ENCODE measurements around the gene VOPP1. TPM values are rescaled to one million over a fixed set of nuclear protein-coding genes. Genes with fewer than 3 reads are reported as not detected.

VOPP1 gene
- total and polyA plus RNA-seq, 5 experiments from 2014 or later = 19.5 to 48.9 (median 31.5) TPM

GRCh38 chr7:55427800-55428199 lies 144.5 kb downstream of the VOPP1 start:
- Mint-ChIP-seq H3K4me1 (peaks cover 1 to 6% (median 3%) of the 10 kb centered on the region in 4 donors), H3K27ac (peak overlapping the region in 1 of 10 donors; percentile 45), H3K9me3 (no peaks in the 10 kb centered on the region), H3K4me3 (no peak overlapping the region), H3K36me3 (peaks cover 0 to 26% (median 8%) of the 10 kb centered on the region in 3 donors), H3K27me3 (no peaks in the 10 kb centered on the region)
- DNase-seq (no peak), ATAC-seq (no peak)
- POLR2A ChIA-PET = no interaction called here

GRCh38 chr7:55427342-55427741 lies 145.0 kb downstream of the VOPP1 start:
- H3K9me3 Mint-ChIP-seq = no peaks in the 10 kb centered on the region
- DNase-seq = no peak
- H3K27ac Mint-ChIP-seq = peak overlapping the region in 1 of 10 donors; percentile 45
- H3K4me3 Mint-ChIP-seq = no peak overlapping the region
- POLR2A ChIA-PET = no interaction called here
- peaks cover 0 to 4% (median under 1%) of the 10 kb centered on the region in 4 donors for H3K4me1 Mint-ChIP-seq
- peaks cover 0 to 28% (median 8%) of the 10 kb centered on the region in 3 donors for H3K36me3 Mint-ChIP-seq
- H3K27me3 Mint-ChIP-seq = no peaks in the 10 kb centered on the region
- ATAC-seq = no peak

- peaks cover 0 to 4% (median 0%) of the 10 kb centered on the region in 4 donors for H3K4me1 Mint-ChIP-seq
- H3K4me3 Mint-ChIP-seq = no peak overlapping the region
- peaks cover 0 to 30% (median 8%) of the 10 kb centered on the region in 3 donors for H3K36me3 Mint-ChIP-seq
- DNase-seq = no peak
- peak overlapping the region in 3 of 10 donors; percentile 15 to 45 (median 34) for H3K27ac Mint-ChIP-seq
- POLR2A ChIA-PET = no interaction called here
- ATAC-seq = no peak
- H3K9me3 Mint-ChIP-seq = no peaks in the 10 kb centered on the region
- H3K27me3 Mint-ChIP-seq = no peaks in the 10 kb centered on the region
Observed at GRCh38 chr7:55426676-55427075, 145.6 kb downstream of the VOPP1 start.

- Mint-ChIP-seq H3K4me1 (peaks cover 0 to 4% (median 0%) of the 10 kb centered on the region in 4 donors), H3K4me3 (no peak overlapping the region), H3K27ac (peak overlapping the region in 2 of 10 donors; percentile 9 to 73), H3K27me3 (no peaks in the 10 kb centered on the region), H3K9me3 (no peaks in the 10 kb centered on the region), H3K36me3 (peaks cover 0 to 30% (median 8%) of the 10 kb centered on the region in 3 donors)
- POLR2A ChIA-PET = no interaction called here
- DNase-seq (no peak), ATAC-seq (no peak)
Observed at GRCh38 chr7:55425141-55425752, 147.1 kb downstream of the VOPP1 start.

- ATAC-seq (no peak), DNase-seq (no peak)
- no peaks in the 10 kb centered on the region for H3K27me3 Mint-ChIP-seq
- H3K27ac Mint-ChIP-seq = peak overlapping the region in 1 of 10 donors; percentile 88
- H3K9me3 Mint-ChIP-seq = no peaks in the 10 kb centered on the region
- peaks cover 0 to 4% (median 0%) of the 10 kb centered on the region in 4 donors for H3K4me1 Mint-ChIP-seq
- POLR2A ChIA-PET = no interaction called here
- no peak overlapping the region for H3K4me3 Mint-ChIP-seq
- peaks cover 0 to 30% (median 8%) of the 10 kb centered on the region in 3 donors for H3K36me3 Mint-ChIP-seq
Observed at GRCh38 chr7:55423891-55424290, 148.4 kb downstream of the VOPP1 start.

GRCh38 chr7:55423277-55423711 lies 149.0 kb downstream of the VOPP1 start:
- Mint-ChIP-seq H3K27ac (no peak overlapping the region), H3K9me3 (no peaks in the 10 kb centered on the region), H3K4me1 (peaks cover 0 to 4% (median 0%) of the 10 kb centered on the region in 4 donors), H3K4me3 (no peak overlapping the region), H3K27me3 (no peaks in the 10 kb centered on the region), H3K36me3 (peaks cover 0 to 29% (median 8%) of the 10 kb centered on the region in 3 donors)
- POLR2A ChIA-PET = interaction anchor here (0.7 kb wide), 1 partner anchor 58 kb away, joined by 3 read pairs; no protein-coding TSS in a partner anchor
- ATAC-seq = no peak
- DNase-seq = no peak

Other genes with a start within 250 kb of the VOPP1 start
- gene LANCL2, start 207.2 kb downstream of the VOPP1 start, total RNA-seq = 1 to 10 TPM; 4.9 to 6.4 TPM
- gene LANCL2, start 207.2 kb downstream of the VOPP1 start, polyA plus RNA-seq = 1 to 10 TPM; 4.6 to 7.0 (median 5.7) TPM